K562 (cell line): ENCODE results near the gene AAK1. TPM values are rescaled to one million over a fixed set of nuclear protein-coding genes. Genes with fewer than 3 reads are reported as not detected.

Experiments used
- ATAC-seq: fragments of 200-7000 bp; cut with Tn5 transposase; 3 replicates; pipeline ENCODE4 v1.9.1; 2020; ENCODE audit warnings: moderate library complexity
- BruUV-seq: library from RNA; stranded (reverse); fragments of 400-500 nt; replicated peaks from 2 replicates; lab custom pipeline; 2021; lab: Mats Ljungman, UMichigan
- CTCF ChIA-PET: fragments of 300-600 bp; formaldehyde crosslinking; extraction: SDS; loops from one replicate; lab custom pipeline; 2021; ENCODE audit warnings: low intra/inter-chr PET ratio; lab: Yijun Ruan, JAX
- POLR2A ChIA-PET: fragments of 300-600, 350-650 bp; sonication (Branson Sonifier 250); formaldehyde crosslinking; extraction: SDS; loops from one replicate; lab custom pipeline; 2021; ENCODE audit warnings: antibody characterized with exemption, inconsistent platforms; lab: Yijun Ruan, JAX
- DNase-seq, 4 experiments: peaks; one replicate each; pipeline versions ENCODE4 v3.0.0 to v3.0.0-alpha.2; 2011 to 2018; ENCODE audit warnings: low spot score in 3 of 4, mixed read lengths in 3 of 4; ENCODE audit errors: extremely low read depth in 1 of 4
- FAIRE-seq: peaks from 2 replicates; lab custom pipeline; 2011; peaks lifted over from hg19 to GRCh38; lab: Jason Lieb, UNC
- H2AFZ ChIP-seq: 2 replicates; pipeline ENCODE4 v1.6.0; 2011; ENCODE audit warnings: low read depth, low read length, control low read depth, inconsistent platforms
- H3K27ac ChIP-seq: fragments of 200-600 bp; 3 replicates; pipeline ENCODE4 v1.8.0; 2011; ENCODE audit warnings: low read depth, mild to moderate bottlenecking, control low read depth, inconsistent platforms, low read length, moderate library complexity, mixed read lengths; ENCODE audit errors: extremely low read depth
- H3K27me3 ChIP-seq, 2 experiments: fragments of 300-600 bp in 1 of 2; 2 replicates in 1 of 2; 3 replicates in 1 of 2; pipeline versions ENCODE4 v1.6.0 to v1.8.0; 2011; ENCODE audit warnings: inconsistent platforms in 2 of 2, low read length in 2 of 2, mild to moderate bottlenecking in 1 of 2, mixed read lengths in 1 of 2, moderate library complexity in 1 of 2; ENCODE audit not compliant: control insufficient read depth in 2 of 2, insufficient read depth in 2 of 2
- H3K36me3 ChIP-seq: fragments of 300-600 bp; 3 replicates; pipeline ENCODE4 v1.8.0; 2011; ENCODE audit warnings: mild to moderate bottlenecking, low read length, inconsistent platforms; ENCODE audit not compliant: control insufficient read depth, insufficient read depth
- H3K4me1 ChIP-seq, 2 experiments: fragments of 200-600 bp in 1 of 2; replicated peaks in 1 of 2; 2 replicates in 1 of 2; 3 replicates in 1 of 2; pipeline versions ENCODE4 v1.5.1 to v1.8.0; 2011; ENCODE audit warnings: inconsistent platforms in 2 of 2, low read length in 2 of 2, mild to moderate bottlenecking in 1 of 2, mixed read lengths in 1 of 2, moderate library complexity in 1 of 2; ENCODE audit not compliant: control insufficient read depth in 2 of 2, insufficient read depth in 2 of 2
- H3K4me2 ChIP-seq: 2 replicates; pipeline ENCODE4 v1.6.1; 2011; ENCODE audit warnings: low read length, control low read depth, inconsistent platforms, mixed read lengths; ENCODE audit not compliant: insufficient read depth
- H3K4me3 ChIP-seq: fragments of 200-600 bp; sonication (generic), shearing (Covaris generic); 2 replicates; pipeline ENCODE4 v1.5.1; 2016; ENCODE audit warnings: control low read depth, inconsistent platforms
- H3K79me2 ChIP-seq: fragments of 200-600 bp; 3 replicates; pipeline ENCODE4 v1.8.0; 2011; ENCODE audit warnings: low read length, inconsistent platforms; ENCODE audit not compliant: control insufficient read depth, insufficient read depth
- H3K9ac ChIP-seq, 2 experiments: 2 replicates each; pipeline versions ENCODE4 v1.6.0 to v1.6.1; 2011; ENCODE audit warnings: low read depth in 2 of 2, low read length in 2 of 2, control low read depth in 1 of 2, inconsistent platforms in 1 of 2, mild to moderate bottlenecking in 1 of 2, mixed read lengths in 1 of 2; ENCODE audit not compliant: insufficient read depth in 1 of 2
- H3K9me1 ChIP-seq: one replicate; pipeline ENCODE4 v1.6.0; 2011; ENCODE audit warnings: inconsistent platforms, mild to moderate bottlenecking, low read length, moderate library complexity; ENCODE audit not compliant: control insufficient read depth, insufficient read depth
- H3K9me3 ChIP-seq: replicated peaks from 2 replicates; pipeline ENCODE4 v1.5.1; 2011; ENCODE audit warnings: low read depth, low read length, inconsistent platforms; ENCODE audit not compliant: control insufficient read depth, insufficient read depth
- H4K20me1 ChIP-seq: replicated peaks from 2 replicates; pipeline ENCODE4 v1.6.1; 2011; ENCODE audit warnings: low read length, inconsistent platforms, mixed read lengths; ENCODE audit not compliant: control insufficient read depth, insufficient read depth
- CEBPB ChIP-seq: fragments of 450-650 bp; IDR thresholded peaks from 2 replicates; pipeline ENCODE4 v1.6.1; 2016; ENCODE audit warnings: missing genetic modification characterization, missing compliant biosample characterization
- CHAMP1 ChIP-seq: fragments of 450-650 bp; IDR thresholded peaks from 2 replicates; pipeline ENCODE4 v1.6.1; 2016; ENCODE audit warnings: mild to moderate bottlenecking
- GATAD2A ChIP-seq: fragments of 450-650 bp; IDR thresholded peaks from 2 replicates; pipeline ENCODE4 v1.6.1; 2017
- HDAC6 ChIP-seq: IDR thresholded peaks from 2 replicates; pipeline ENCODE4 v1.6.1; 2012; ENCODE audit warnings: low read depth, mild to moderate bottlenecking, control low read depth, inconsistent platforms, low read length, moderate library complexity
- IRF9 ChIP-seq: fragments of 450-650 bp; IDR thresholded peaks from 2 replicates; pipeline ENCODE4 v1.6.1; 2016; ENCODE audit warnings: missing biosample characterization, missing genetic modification characterization
- PATZ1 ChIP-seq: fragments of 250-450 bp; sonication (Bioruptor Pico); IDR thresholded peaks from 2 replicates; pipeline ENCODE4 v1.5.0; 2020; ENCODE audit warnings: mild to moderate bottlenecking, borderline replicate concordance
- RBM34 ChIP-seq: fragments of 200-400 bp; formaldehyde crosslinking; IDR thresholded peaks from 2 replicates; pipeline ENCODE4 v1.6.1; 2018; ENCODE audit warnings: low read length, borderline replicate concordance; ENCODE audit not compliant: insufficient read depth
- USF2 ChIP-seq: sonication (generic); formaldehyde crosslinking; IDR thresholded peaks from 2 replicates; pipeline ENCODE4 v1.5.0; 2020; ENCODE audit warnings: missing genetic modification reagents
- ZNF280B ChIP-seq: fragments of 250-450 bp; sonication (Bioruptor Pico); IDR thresholded peaks from 2 replicates; pipeline ENCODE4 v1.5.1; 2021; ENCODE audit warnings: mild to moderate bottlenecking
- ZNF699 ChIP-seq: fragments of 250-450 bp; sonication (Bioruptor Pico); IDR thresholded peaks from 2 replicates; pipeline ENCODE4 v1.8.0; 2021; ENCODE audit warnings: mild to moderate bottlenecking, moderate library complexity; ENCODE audit not compliant: insufficient replicate concordance
- WGBS: fragments of 100-300 bp; shearing (Covaris generic); methylation state at CpG from one replicate; pipeline ENCODE4 v1.1.6; 2016; ENCODE audit warnings: low coverage, mixed read lengths; ENCODE audit not compliant: insufficient coverage; ENCODE audit errors: missing lambda C conversion rate; 5-methylcytosine and 5-hydroxymethylcytosine counted together
- in situ Hi-C: fragments of 300-500 bp; cut with MboI; formaldehyde crosslinking; loops from 4 replicates; pipeline ENCODE4 v1.15.0; 2018; ENCODE audit warnings: inconsistent platforms, mixed read lengths
- intact Hi-C: fragments of 100-400 bp; cut with micrococcal nuclease; formaldehyde crosslinking; loops from 2 replicates; pipeline ENCODE4 v1.14.2; 2022
- polyA plus RNA-seq, 8 experiments: library from polyadenylated mRNA; depleted of rRNA in 4 of 8; stranded (reverse) in 5 of 8; unstranded in 3 of 8; fragments of >200 nt; fragmentation: Nextera tagmentation in 2 of 8; fragmentation: Illumina TruSeq in 1 of 8; extraction: Ambion mirVana in 2 of 8; extraction: Trizol in 1 of 8; gene quantifications; 2 replicates each; pipeline versions ENCODE4 v1.2.1 to v1.2.3, GENCODE V29; 2011 to 2014; ENCODE audit warnings: inconsistent platforms in 1 of 8, missing spikeins in 1 of 8
- total RNA-seq, 7 experiments: library from RNA; depleted of rRNA in 6 of 7; stranded (reverse); fragments of >200 nt in 6 of 7; fragmentation: Illumina TruSeq in 2 of 7; extraction: Trizol in 2 of 7; gene quantifications; 2 replicates each; pipeline versions ENCODE4 v1.2.1 to v1.2.3, GENCODE V29; 2011 to 2021; ENCODE audit warnings: low replicate concordance in 1 of 7

The AAK1 gene
- total and polyA plus RNA-seq, 9 of the 15 experiments (the other 6 are each of a cell fraction or from before 2014, with no cell fraction given): 0.89 to 17.1 (median 6.0) TPM

GRCh38 chr2:69482471-69482870, 161.1 kb downstream of the AAK1 start (continued):
- TF ChIP-seq ZNF280B (CRISPR knock-in tag): no peak
- no peak for TF ChIP-seq RBM34
- no peak for TF ChIP-seq ZNF699 (CRISPR knock-in tag)
- no peak for TF ChIP-seq CHAMP1
- TF ChIP-seq CEBPB (tag): no peak
- TF ChIP-seq GATAD2A: no peak

- intact Hi-C loops (no loop called here), in situ Hi-C loops (no loop called here)
- Histone ChIP-seq H3K4me3 (no peak overlapping the region), H3K4me1 (no peaks in the 10 kb centered on the region), H3K79me2 (no peaks in the 10 kb centered on the region), H3K4me2 (no peak overlapping the region), H3K27ac (no peak overlapping the region), H3K9me1 (no peaks in the 10 kb centered on the region), H3K36me3 (no peaks in the 10 kb centered on the region), H2AFZ (no peak overlapping the region), H3K9me3 (no peaks in the 10 kb centered on the region), H3K27me3 (no peaks in the 10 kb centered on the region), H3K9ac (no peak overlapping the region), H4K20me1 (no peaks in the 10 kb centered on the region)
- ChIA-PET POLR2A (interaction anchor here (0.7 kb wide), 1 partner anchor 23 kb away, joined by 4 read pairs; no protein-coding TSS in a partner anchor), CTCF (no interaction called here)
- BruUV-seq: no TSS peak
- WGBS: 42% methylated on average over 1 of the region's 1 CpG
- FAIRE-seq (no peak), DNase-seq (no peak), ATAC-seq (no peak; the same call in 2 of the 3 replicates)
- no peak for TF ChIP-seq IRF9 (tag)
- no peak for TF ChIP-seq PATZ1 (CRISPR knock-in tag)
- no peak for TF ChIP-seq HDAC6
- peak; percentile 37; the same call in 1 of the 2 replicates for TF ChIP-seq USF2
Observed at GRCh38 chr2:69481421-69481820, 162.1 kb downstream of the AAK1 start.
